Measurements from ENCODE around the gene TMEM175.
"Not testable (repeated sequence)": the region's sequence is repeated elsewhere in the genome, so short reads cannot be mapped to it uniquely, and the experiment has no call there.

Gene TMEM175

GRCh38 chr4:972651-973424 lies 40.6 kb downstream of the TMEM175 start:
- peak; percentile 17 for DNase-seq

- peak; percentile 84 for DNase-seq
Observed at GRCh38 chr4:973431-974397, 41.5 kb downstream of the TMEM175 start, which contains the start of gene DGKQ. DGKQ (minus strand) TSS chr4:973569; CDS start chr4:973482, 87 bp downstream.

- DNase-seq = no peak
Observed at GRCh38 chr4:974668-975067, 42.4 kb downstream of the TMEM175 start.

GRCh38 chr4:976016-976415 lies 43.8 kb downstream of the TMEM175 start:
- DNase-seq = not testable (repeated sequence)

- DNase-seq = peak; percentile 84
Observed at GRCh38 chr4:978957-979701, 46.9 kb downstream of the TMEM175 start.

GRCh38 chr4:982291-982690 lies 50.0 kb downstream of the TMEM175 start:
- no peak for DNase-seq

- no peak for DNase-seq
Observed at GRCh38 chr4:982814-983213, 50.6 kb downstream of the TMEM175 start.

GRCh38 chr4:984336-985054 lies 52.2 kb downstream of the TMEM175 start:
- DNase-seq = no peak

- peak; percentile 64 for DNase-seq
Observed at GRCh38 chr4:985123-985830, 53.0 kb downstream of the TMEM175 start.

- DNase-seq = peak; percentile 70
Observed at GRCh38 chr4:986428-986878, 54.2 kb downstream of the TMEM175 start.

- DNase-seq = peak; percentile 82
Observed at GRCh38 chr4:986879-987623, 54.8 kb downstream of the TMEM175 start, which contains the start of gene IDUA. IDUA (plus strand) TSS chr4:987044; CDS start chr4:987085, 41 bp downstream.

GRCh38 chr4:987624-988513 lies 55.6 kb downstream of the TMEM175 start:
- DNase-seq = no peak

- DNase-seq = no peak
Observed at GRCh38 chr4:988726-989721, 56.8 kb downstream of the TMEM175 start.

GRCh38 chr4:989722-990471 lies 57.6 kb downstream of the TMEM175 start:
- DNase-seq = no peak

GRCh38 chr4:990746-991367 lies 58.6 kb downstream of the TMEM175 start:
- no peak for DNase-seq

GRCh38 chr4:991451-992296 lies 59.4 kb downstream of the TMEM175 start:
- DNase-seq = no peak

Measured in OCI-M1 (cell line).